KMS-11 (cell line): Measurements from ENCODE around the gene ACTR3C.
A peak's percentile ranks its signal among the peaks of the same experiment; 100 is the strongest.
"Not testable (repeated sequence)": the region's sequence is repeated elsewhere in the genome, so short reads cannot be mapped to it uniquely, and the experiment has no call there.

Experiments used
- H2AFZ ChIP-seq: fragments of 200-600 bp; sonication (generic); 2 replicates; pipeline ENCODE4 v1.6.1; 2016; ENCODE audit warnings: antibody characterized with exemption, mixed run types, low read depth
- H3K27ac ChIP-seq: fragments of 200-600 bp; sonication (generic); 2 replicates; pipeline ENCODE4 v1.6.1; 2016; ENCODE audit warnings: mild to moderate bottlenecking, mixed run types
- H3K27me3 ChIP-seq: fragments of 200-600 bp; sonication (generic); 2 replicates; pipeline ENCODE4 v1.6.1; 2017; ENCODE audit warnings: mild to moderate bottlenecking, low read depth, mixed run types, moderate library complexity; ENCODE audit not compliant: insufficient read depth
- H3K36me3 ChIP-seq: fragments of 200-600 bp; sonication (generic); 2 replicates; pipeline ENCODE4 v1.6.1; 2017; ENCODE audit warnings: mild to moderate bottlenecking, mixed run types; ENCODE audit not compliant: insufficient read depth
- H3K4me1 ChIP-seq: fragments of 200-600 bp; sonication (generic); 2 replicates; pipeline ENCODE4 v1.6.1; 2016; ENCODE audit warnings: mild to moderate bottlenecking, low read depth, mixed run types; ENCODE audit not compliant: poor library complexity, severe bottlenecking
- H3K4me2 ChIP-seq: fragments of 200-600 bp; sonication (generic); 2 replicates; pipeline ENCODE4 v1.7.0; 2016; ENCODE audit warnings: mild to moderate bottlenecking, mixed run types
- H3K4me3 ChIP-seq: fragments of 200-600 bp; sonication (generic); IDR thresholded peaks from 2 replicates; pipeline ENCODE4 v1.6.1; 2017; ENCODE audit warnings: low read depth, low read length, mixed read lengths; ENCODE audit not compliant: insufficient read depth
- H3K79me2 ChIP-seq: fragments of 200-600 bp; sonication (generic); 2 replicates; pipeline ENCODE4 v1.6.1; 2016; ENCODE audit warnings: low read depth, mixed run types; ENCODE audit not compliant: insufficient read depth
- H3K9ac ChIP-seq: fragments of 200-600 bp; sonication (generic); 2 replicates; pipeline ENCODE4 v1.6.1; 2016; ENCODE audit warnings: mild to moderate bottlenecking, mixed run types
- H4K20me1 ChIP-seq: fragments of 200-600 bp; sonication (generic); 2 replicates; pipeline ENCODE4 v1.6.1; 2016; ENCODE audit warnings: mild to moderate bottlenecking, mixed run types; ENCODE audit not compliant: insufficient read depth
- CTCF ChIP-seq: fragments of 200-600 bp; sonication (generic); conservative IDR thresholded peaks from 2 replicates; pipeline ENCODE4 v1.6.1; 2017; ENCODE audit warnings: low read depth, mild to moderate bottlenecking, antibody characterized with exemption, low read length, moderate library complexity, mixed read lengths

Gene ACTR3C

GRCh38 chr7:150285849-150286754 lies 37.2 kb downstream of the ACTR3C start:
- not testable (repeated sequence) for H3K4me1 ChIP-seq, H3K27me3 ChIP-seq, H3K9ac ChIP-seq, H3K79me2 ChIP-seq, H3K4me2 ChIP-seq, H4K20me1 ChIP-seq, H3K36me3 ChIP-seq, H2AFZ ChIP-seq, H3K4me3 ChIP-seq, H3K27ac ChIP-seq
- peak; percentile 40 for TF ChIP-seq CTCF

- H3K79me2 ChIP-seq, H3K27ac ChIP-seq, H3K9ac ChIP-seq, H3K4me3 ChIP-seq, H3K4me1 ChIP-seq, H2AFZ ChIP-seq, H4K20me1 ChIP-seq, H3K4me2 ChIP-seq, H3K36me3 ChIP-seq, H3K27me3 ChIP-seq: not testable (repeated sequence)
Observed at GRCh38 chr7:150283608-150284007, 39.7 kb downstream of the ACTR3C start.

GRCh38 chr7:150283111-150283510 lies 40.2 kb downstream of the ACTR3C start:
- not testable (repeated sequence) for H3K4me3 ChIP-seq, H3K9ac ChIP-seq, H3K79me2 ChIP-seq

GRCh38 chr7:150281681-150282403 lies 41.5 kb downstream of the ACTR3C start:
- not testable (repeated sequence) for H2AFZ ChIP-seq, H3K4me2 ChIP-seq, H3K4me3 ChIP-seq, H3K79me2 ChIP-seq, H3K27ac ChIP-seq, H3K9ac ChIP-seq, H3K36me3 ChIP-seq, H3K27me3 ChIP-seq, H4K20me1 ChIP-seq, H3K4me1 ChIP-seq

More at GRCh38 chr7:150283111-150283510, 40.2 kb downstream of the ACTR3C start:
- not testable (repeated sequence) for H3K4me2 ChIP-seq, H3K4me1 ChIP-seq, H3K36me3 ChIP-seq, H2AFZ ChIP-seq, H4K20me1 ChIP-seq, H3K27ac ChIP-seq, H3K27me3 ChIP-seq

GRCh38 chr7:150278383-150278782 lies 45.0 kb downstream of the ACTR3C start:
- not testable (repeated sequence) for H2AFZ ChIP-seq, H3K36me3 ChIP-seq

GRCh38 chr7:150276132-150276695 lies 47.1 kb downstream of the ACTR3C start:
- peak; percentile 80 for TF ChIP-seq CTCF
- not testable (repeated sequence) for H3K36me3 ChIP-seq, H3K4me2 ChIP-seq, H3K27ac ChIP-seq, H3K4me3 ChIP-seq, H2AFZ ChIP-seq, H4K20me1 ChIP-seq, H3K79me2 ChIP-seq, H3K4me1 ChIP-seq, H3K9ac ChIP-seq, H3K27me3 ChIP-seq

More at GRCh38 chr7:150278383-150278782, 45.0 kb downstream of the ACTR3C start:
- H3K4me3 ChIP-seq, H4K20me1 ChIP-seq, H3K27ac ChIP-seq, H3K4me2 ChIP-seq, H3K4me1 ChIP-seq, H3K27me3 ChIP-seq, H3K9ac ChIP-seq, H3K79me2 ChIP-seq: not testable (repeated sequence)

- not testable (repeated sequence) for H3K4me1 ChIP-seq, H3K79me2 ChIP-seq, H3K9ac ChIP-seq, H3K4me3 ChIP-seq, H2AFZ ChIP-seq, H3K4me2 ChIP-seq, H3K36me3 ChIP-seq, H3K27me3 ChIP-seq, H3K27ac ChIP-seq, H4K20me1 ChIP-seq
Observed at GRCh38 chr7:150271898-150272297, 51.4 kb downstream of the ACTR3C start.

GRCh38 chr7:150270101-150270824 lies 53.1 kb downstream of the ACTR3C start:
- not testable (repeated sequence) for H3K27ac ChIP-seq, H3K27me3 ChIP-seq, H3K79me2 ChIP-seq, H3K9ac ChIP-seq, H3K4me1 ChIP-seq, H4K20me1 ChIP-seq, H3K4me3 ChIP-seq, H3K36me3 ChIP-seq, H2AFZ ChIP-seq, H3K4me2 ChIP-seq
